Measurements from ENCODE around the gene GINS1. TPM values are rescaled to one million over a fixed set of nuclear protein-coding genes. Genes with fewer than 3 reads are reported as not detected.

Gene GINS1
- total RNA-seq, 1 experiment from 2014 or later: 21.1 TPM

DNA sequence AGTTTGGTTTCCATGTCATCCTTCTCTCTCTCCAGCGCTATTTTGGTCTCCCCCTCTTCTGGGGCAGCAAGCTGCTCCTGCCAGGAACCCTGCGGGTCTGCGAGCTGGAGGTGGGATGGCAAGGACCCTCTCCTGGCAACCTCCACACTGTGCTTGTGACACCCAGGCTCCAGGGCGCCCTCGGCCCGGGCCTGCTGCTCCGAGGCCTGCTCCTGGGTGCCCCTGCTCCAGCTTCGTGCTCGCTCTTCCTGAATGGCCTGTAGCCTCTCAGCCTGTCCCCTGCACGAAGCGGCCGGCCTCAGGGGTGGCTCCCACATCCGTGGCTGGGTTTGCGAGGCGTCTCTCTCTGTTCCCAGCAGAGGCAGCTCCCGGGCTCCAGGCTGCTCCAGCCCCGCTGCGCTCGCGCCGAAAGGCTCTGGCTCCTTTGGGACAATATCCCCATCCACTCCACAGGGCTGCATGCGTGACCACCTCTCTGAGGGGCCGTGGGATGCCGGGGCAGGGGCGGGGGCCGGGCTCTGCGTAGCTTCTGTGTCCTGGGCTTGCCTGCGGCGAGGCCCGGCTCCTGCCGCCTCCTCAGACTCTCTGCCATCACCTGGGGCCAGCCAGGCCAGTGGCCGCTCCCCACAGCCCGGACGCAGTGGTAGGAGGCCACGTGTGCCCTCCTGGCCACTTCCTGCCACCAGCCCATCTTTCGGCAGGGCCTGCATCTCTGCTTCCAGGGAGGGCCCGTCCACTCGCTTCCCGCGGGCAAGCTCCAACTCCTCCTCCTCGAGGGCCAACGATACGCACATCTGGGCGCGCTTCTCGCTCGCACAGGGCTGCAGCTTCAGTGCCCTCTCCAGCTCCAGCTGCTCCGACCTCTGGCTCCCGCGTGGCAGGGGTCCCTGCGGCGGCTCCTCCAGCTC lies 68.9 kb downstream of the GINS1 start:
- DNase-seq (ENCODE audit: low spot score): no peak

DNA sequence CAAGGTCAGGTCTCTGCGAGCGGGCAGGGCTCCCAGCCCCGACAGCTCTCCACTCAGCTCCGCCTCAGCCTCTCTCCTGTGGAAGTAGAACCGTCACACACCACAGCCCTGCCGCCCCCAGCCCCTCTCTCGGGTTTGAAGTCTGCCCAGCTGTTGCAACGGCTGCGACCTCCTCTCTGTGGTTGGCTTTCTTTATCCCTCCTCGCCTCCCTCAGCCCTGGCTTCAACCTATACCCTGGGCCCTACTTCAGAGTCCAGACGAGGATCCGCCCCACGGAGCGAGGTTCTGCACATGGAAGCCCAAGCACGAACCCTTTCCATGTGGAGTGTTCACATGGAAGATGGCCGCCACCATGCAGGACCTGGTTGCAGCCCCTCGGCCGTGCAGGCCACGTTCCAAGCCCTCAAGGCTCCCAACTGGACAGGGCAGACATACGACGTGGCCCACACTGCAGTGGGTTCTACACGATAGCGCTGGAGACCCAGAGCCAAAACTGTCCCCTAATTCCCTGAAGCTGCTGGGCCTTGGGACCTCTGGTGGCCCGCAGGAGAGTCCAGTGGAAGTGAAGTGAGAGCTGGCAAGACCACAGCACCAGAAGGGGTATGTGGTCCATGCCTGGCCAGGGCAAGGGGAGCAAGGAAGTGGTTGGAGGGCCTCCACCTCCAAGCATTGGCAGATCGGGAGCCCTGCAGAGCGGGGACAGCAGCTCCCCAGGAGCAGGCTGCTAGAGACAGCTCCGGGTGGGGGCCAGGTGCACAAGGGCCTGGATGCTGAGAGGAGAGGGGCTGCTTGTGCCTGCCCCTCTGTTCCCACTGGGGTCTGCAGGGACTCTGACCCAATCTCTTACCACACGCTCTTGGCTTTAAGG lies 69.8 kb downstream of the GINS1 start:
- no peak for DNase-seq (ENCODE audit: low spot score)

DNA sequence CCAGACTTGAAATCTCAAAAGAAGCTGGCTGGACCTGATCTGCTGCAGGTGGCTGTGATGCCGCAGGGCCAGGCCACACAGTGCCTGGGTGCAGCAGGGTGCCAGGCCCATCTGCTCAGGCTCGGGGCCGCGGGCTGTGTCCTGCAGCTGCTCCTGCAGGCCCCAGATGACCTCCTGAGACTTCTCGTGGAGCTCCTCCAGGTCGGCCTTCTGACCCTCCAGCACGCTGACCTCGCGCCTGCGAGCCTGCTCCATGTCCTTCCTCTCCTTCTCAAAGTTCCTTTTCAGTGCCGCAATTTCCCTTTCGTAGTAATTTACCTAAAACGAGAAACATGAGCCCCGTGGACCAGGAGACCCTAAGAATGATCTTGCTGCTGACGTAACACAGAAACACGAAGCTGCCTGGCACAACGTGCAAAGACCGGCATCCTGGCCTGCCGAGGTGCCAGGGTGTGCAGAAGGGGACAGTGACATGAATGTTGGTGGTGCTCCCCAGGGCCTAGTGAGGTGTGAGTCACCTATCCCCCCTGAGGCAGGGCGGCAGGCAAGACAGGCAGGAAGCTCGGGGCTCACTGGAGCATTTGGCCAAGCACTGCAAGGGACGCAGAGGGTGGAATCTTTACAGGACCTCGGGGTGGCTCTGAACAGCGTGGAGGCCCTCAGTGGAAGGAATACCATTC lies 71.6 kb downstream of the GINS1 start:
- DNase-seq (ENCODE audit: low spot score): no peak

DNA sequence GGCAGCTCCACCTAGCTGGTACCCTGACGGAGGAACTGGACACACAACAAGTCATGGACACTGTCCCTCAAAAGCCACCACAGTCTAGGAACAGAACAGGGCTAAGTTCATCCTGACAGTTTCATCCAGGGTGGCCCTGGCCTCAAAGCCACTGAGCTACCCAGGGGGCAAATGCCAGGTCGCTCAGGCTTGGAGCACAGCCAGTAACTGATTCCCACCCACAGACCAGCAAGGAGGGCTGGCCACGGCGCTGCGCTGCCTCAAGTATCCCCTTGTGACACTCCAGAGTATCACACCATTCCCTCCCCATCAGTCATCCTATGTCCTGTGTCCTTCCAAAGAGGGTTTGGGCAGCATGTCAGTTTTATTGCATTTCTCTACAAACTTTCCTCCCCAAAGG lies 72.2 kb downstream of the GINS1 start:
- DNase-seq (ENCODE audit: low spot score): no peak

DNA sequence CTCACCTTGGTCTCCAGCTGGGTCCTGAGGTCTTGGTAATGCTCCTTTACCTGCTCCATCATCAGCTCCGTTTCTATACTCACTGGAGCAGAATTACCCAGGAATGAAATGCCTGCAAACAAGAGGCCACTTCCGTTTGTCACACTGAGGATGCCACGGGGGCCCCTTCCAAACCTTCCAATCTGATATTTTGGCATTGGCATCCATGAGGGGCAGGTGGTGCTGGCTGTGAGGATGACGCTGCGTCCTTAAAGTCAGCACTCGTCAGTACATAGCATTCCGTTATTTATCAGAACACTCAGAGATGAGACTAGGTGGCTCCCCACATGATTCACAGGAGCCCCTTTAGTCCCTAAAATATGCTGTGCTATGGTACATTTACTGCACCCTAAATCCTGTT lies 72.7 kb downstream of the GINS1 start:
- DNase-seq (ENCODE audit: low spot score): no peak

DNA sequence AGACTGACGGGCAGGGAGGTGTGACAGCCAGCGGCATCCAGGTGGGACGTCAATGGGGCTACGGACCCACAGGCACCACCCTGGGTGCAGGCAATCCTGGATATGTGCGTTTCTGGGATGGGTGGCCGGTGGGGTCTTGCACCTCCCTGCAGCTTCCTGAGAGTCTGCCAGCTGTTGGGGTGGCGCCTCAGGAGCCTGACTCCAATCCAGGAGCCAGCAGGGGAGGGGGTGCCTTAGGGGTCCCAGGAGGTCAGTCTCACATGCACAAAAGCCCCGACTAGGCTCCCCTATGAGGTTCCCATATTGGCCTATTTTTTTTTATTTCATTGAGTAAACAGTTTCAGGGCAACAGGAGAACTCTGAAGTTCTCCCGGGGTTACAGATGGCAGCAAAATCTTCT lies 73.3 kb downstream of the GINS1 start:
- DNase-seq (ENCODE audit: low spot score): no peak

DNA sequence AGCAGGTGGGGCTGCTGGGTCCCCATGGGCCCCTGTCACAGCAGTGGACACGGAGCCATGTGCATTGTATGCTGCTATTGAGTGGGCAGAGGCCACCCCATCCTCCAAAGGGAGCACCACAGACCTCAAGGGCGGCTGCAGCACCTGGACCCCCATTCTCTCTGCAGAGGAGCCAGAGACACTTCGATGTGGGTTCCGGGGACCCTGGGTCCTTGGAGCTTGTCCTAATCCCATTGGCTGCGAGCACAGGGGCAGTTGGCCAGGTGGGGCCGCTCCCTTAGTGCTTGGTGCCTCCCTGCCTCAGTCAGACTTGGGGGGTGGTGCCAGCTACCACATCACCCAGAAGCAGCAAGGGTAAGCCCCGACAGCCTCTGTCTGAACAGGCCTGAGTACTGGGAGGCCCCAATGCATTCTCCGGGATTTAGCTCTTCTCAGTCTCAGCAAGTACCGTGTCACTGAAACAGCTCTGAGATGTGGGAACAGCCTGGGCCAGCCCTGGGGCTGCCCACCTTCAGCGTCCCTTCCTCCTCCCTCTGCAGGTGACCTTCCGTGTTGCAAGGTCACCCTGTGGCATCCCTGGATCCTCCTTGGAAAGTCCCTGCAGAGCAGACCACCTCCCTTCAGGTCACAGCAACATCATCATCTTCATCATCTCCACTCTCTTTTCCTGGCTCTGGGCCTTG lies 73.9 kb downstream of the GINS1 start:
- no peak for DNase-seq (ENCODE audit: low spot score)

DNA sequence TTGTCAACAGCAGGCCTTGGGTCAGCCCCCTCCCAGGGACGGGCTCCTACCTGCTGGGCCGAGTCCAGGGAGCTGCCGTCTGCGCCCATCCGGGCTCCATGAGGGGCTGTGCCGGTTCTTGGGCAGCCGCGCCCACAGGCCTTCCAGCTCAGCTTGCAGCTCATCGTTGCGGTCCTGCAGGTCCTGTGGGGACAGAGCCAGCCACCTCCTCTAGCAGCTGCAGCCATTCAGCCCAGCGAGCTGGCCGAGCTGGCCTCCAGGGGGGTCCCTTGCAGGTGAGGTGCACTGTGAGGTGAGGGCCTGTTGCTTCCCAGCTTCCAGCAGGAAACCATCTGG lies 74.4 kb downstream of the GINS1 start:
- DNase-seq (ENCODE audit: low spot score): no peak

DNA sequence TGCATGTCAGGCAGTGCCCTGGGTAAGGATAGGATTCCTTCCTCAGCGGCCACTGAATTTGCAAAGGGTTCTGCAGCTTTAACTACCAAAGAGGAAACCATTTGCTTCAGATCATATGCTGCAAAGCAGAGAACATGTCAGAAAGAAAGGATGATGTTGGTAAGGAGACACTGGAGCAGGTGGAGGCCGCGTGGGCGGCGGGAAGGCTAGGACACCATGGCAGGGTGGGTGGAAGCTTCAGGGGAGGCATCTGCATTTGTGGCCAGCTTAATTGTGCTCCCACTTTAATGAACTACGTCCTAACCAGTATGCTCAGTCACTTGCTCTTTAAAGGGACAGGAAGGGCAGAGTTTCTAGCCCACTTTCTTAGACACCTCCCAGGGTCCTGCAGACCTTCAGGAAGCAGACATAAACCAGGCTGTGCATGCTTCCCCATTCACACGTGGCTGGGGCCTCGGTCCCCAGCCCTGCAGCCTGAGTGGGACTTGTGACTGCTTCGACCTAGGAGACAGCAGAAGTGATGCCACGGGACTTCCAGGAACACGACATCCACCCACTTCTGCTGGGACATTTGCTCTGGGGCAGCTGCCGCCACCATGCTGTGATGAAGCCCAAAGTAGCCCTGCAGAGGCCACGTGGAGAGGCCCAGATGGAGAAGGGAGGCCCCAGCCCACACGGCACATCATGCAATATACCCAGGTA lies 76.1 kb downstream of the GINS1 start:
- DNase-seq (ENCODE audit: low spot score): no peak

DNA sequence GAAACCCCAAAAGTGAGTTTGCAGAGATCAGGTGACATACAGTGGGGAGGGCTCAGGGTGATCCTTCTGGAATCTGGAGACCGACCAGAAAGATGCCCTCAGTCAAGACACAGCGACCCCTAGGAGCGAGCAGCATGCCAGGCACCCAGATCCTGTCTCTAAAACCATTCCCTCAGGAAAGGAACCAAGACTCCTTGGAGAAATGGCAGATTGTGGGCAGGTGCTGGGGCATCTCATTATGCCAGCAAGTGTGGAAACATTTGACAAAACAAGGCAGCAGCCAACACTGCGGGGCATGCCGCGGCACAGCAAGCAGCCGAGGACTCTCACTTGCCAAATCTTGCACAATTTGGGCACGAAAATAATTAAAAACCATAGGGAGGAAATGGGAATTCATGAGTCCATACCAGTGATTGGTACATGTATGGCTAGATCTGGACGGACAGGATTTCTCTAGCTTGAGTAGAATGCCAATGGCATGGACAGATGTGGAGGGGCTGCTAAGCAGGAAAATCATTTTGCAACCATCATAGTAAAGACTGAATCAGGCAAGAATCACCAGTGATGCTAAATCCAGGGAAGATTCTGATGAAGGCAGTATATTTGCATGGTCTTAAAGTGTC lies 76.9 kb downstream of the GINS1 start:
- DNase-seq (ENCODE audit: low spot score): peak; percentile 39

DNA sequence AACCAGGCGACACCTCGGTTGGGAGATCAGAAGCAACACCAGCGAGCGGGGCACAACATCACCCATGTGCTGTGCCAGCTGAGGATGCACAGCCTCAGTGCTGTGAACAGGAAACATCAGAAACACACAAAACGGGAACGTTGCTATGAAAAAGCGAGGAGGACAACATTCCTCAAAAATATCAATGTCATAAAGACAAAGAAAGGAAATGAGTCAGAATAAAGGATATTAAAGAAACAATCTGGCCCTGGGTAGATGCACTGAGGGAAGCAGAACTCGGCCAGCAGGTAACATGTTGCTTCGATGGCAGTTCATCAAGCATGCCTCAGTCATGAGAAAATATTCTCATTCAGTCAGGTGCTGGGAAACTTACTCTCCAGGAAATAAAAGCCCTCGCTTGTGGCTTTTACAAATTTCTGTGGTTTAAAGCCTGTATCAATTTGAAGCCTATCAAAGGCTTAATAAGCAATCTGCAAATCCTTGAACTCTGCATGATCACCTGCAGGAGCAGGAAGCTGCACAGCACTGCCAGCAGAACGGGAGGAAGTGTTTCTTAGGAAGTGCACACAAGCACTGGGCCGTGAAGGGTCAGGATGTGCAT lies 77.5 kb downstream of the GINS1 start:
- no peak for DNase-seq (ENCODE audit: low spot score)

DNA sequence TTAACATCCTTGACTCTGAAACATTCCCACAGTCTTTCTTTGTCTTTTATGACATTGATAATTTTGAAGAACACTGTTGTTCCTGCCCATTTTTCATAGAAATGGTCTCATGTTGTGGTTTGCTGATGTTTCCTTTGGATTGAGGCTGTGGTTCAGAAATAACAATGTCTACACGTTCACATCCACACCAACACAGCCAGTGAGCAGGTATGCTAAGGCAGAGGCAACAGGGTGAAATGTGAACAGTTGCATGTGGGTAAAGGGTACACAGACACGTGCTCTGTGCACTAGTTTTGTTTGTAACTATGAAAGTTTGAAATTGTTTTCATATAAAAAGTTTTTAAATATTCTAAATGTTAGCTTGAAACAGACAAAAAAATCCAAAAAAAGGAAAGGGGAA lies 78.4 kb downstream of the GINS1 start:
- DNase-seq (ENCODE audit: low spot score): no peak

DNA sequence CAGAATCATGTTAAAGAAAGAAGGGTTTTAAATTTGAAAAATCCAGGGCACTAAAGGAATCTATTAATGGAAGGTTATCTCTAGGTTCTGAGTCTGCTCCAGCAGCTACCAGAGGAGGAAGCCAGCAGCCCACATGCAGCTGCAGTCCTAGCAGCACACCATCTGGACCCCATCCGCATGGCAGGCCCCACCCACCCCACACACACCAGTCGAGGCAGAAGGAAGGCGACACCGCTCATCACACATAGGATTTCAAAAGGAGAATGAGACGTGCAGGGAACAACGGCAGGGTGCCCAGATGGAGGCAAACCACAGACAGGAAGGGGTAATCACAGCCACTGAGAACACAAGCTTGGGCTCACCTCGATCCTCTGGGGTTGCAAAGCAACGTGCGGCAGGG lies 78.9 kb downstream of the GINS1 start:
- DNase-seq (ENCODE audit: low spot score): no peak

DNA sequence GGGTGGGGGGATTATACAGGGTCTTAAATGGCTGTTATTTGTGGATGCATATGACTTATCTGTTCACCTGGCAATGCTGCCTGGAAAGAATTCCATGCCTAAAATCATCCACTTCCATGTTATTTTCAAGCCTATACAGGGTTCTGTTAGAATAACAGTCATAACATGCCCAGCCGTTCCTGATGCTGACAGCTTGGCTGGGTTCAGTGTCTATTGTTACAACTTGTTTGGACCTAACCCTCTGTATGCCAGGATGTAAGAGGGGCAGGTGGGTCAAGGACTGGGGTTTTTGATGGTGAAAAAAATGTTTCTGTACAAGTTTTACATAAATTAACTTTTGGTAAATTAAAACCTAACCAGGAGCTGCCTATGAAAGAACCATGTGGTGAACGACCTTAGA lies 79.8 kb downstream of the GINS1 start:
- DNase-seq (ENCODE audit: low spot score): no peak

DNA sequence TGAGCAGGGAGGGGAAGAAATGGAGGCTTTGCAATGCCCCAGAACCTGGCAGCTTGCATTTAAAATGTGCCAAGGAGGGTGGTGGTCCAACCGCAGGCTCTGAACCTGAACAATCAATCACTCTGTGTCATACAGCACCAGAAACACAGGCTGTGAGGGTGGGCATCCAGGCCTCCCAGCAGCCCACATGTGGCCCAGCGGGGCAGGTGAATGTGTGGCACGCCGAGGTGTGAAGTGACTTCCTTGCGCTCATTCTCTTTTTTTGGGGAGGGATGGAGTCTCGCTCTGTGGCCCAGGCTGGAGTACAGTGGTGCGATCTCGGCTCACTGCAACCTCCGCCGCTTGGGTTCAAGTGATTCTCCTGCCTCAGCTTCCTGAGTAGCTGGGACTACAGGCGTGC lies 80.5 kb downstream of the GINS1 start:
- no peak for DNase-seq (ENCODE audit: low spot score)

DNA sequence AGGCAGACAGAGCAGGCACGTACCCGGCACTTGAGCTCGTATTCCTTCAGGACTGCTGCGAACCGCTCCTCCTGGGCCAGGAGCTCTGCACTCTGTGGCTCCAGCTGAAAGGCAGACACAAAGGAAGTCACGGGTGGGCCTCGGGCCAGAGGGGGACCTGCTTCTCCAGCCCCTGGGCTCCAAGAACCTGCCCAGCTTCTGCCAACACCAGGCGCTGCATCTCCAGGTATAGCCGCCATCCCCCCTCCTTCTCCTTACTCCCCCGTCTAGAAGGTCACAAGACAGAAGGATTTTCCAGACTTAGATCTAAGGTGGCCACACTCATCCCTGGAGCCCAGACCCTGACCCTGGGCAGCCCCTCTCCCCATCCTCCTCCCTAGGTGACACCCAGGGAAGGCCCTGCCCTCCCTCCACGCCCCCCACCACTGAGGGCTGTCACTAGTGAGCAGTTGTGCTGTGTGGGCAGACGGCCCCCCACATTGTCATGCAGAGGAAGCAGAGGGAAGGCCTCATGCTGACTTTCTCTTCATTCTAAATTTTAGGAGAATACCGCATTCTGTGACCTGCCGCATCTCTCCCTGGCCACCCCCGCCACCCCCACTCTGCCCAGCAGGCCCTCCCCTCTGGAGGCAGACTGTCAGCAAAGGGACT lies 81.9 kb downstream of the GINS1 start:
- no peak for DNase-seq (ENCODE audit: low spot score)

DNA sequence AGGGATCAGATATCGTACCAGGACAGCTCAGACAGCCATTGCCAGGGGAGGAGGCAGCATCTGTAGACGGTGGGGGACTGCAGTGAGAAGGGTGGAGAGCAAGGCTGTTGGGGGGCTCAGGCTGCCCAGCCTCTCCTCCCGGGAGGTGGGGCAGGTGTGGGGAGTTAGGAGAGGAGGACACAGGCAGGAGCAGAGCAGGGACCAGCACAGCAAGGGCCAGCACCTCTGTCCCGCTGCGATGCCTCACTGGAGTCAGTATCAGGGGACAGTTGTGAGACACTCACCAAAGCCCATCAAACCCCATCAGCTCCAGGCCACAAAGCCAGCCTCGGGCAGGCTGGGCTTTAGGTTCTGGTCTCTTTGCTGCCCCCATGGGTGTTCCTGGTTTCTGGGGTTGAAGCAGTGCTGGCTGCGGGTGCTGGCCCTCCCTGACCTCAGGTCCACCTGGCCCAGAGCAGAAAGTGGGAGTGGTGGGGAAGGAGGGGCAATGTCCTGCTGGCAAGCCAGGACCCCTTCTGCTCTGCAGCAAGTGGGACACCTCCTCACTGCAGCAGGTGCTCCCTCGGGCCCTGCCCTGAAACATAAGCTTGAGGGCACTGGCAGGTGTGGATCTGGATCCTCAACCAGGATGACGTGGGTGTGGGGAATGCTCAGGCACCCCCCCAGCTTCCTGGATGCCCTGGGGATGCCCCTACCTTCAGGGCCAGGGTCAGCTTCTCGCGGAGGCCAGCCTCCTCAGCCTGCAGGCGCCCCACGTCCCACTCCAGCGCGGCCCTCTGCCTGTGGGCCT lies 83.4 kb downstream of the GINS1 start:
- DNase-seq (ENCODE audit: low spot score): no peak

DNA sequence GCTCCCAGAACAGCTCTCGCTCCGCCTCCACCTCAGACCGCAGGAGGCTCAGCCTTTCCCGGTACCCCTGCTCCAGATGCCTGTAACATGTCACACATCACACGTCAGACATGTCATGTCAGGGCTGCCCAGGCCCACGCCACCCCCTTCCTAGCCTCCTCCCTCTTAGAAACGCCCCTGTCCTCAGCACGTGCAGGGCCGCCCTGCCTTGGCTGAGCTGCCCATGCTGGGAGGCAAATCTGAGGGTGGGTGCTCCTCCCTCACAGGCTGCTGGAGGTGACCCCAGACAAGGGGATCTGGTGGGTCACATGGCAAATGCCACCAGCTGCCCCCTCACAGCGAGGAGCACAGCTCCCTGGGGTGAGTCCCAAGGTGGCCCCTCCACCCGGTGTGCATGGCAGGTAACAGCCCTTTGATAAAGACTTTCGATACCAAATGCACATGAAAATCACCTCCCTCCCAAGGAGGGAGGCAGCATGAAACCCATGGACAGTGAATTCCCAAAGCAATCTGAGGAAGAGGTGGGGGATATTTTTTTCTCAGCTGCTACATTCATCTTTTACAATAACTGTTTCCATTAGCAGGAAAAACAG lies 84.1 kb downstream of the GINS1 start:
- no peak for DNase-seq (ENCODE audit: low spot score)

All from HT-29 (cell line).